H1 (cell line): Measurements from ENCODE around the gene C2orf92. TPM values are rescaled to one million over a fixed set of nuclear protein-coding genes. Genes with fewer than 3 reads are reported as not detected.
A peak's percentile ranks its signal among the peaks of the same experiment; 100 is the strongest.

Experiments used
- CTCF ChIA-PET: fragments of 300-600 bp; sonication (Branson Sonifier 250); formaldehyde crosslinking; loops from one replicate; lab custom pipeline; 2021; ENCODE audit not compliant: partially characterized antibody; lab: Charles Lee
- POLR2A ChIA-PET: fragments of 300-600 bp; sonication (Branson Sonifier 250); formaldehyde crosslinking; loops from one replicate; lab custom pipeline; 2021; ENCODE audit warnings: inconsistent platforms; ENCODE audit not compliant: partially characterized antibody; lab: Charles Lee
- DNase-seq, 2 experiments: peaks; one replicate each; pipeline versions ENCODE4 v3.0.0 to v3.0.0-alpha.2; 2010 to 2022; ENCODE audit warnings: low spot score in 2 of 2, low read depth in 1 of 2, mixed read lengths in 1 of 2
- FAIRE-seq: peaks from 2 replicates; lab custom pipeline; 2011; peaks lifted over from hg19 to GRCh38; lab: Jason Lieb, UNC
- H2AFZ ChIP-seq: 2 replicates; pipeline ENCODE4 v1.8.1; 2012; ENCODE audit warnings: low read length, inconsistent platforms
- H2AK5ac ChIP-seq: 2 replicates; pipeline ENCODE4 v1.6.1; 2013; ENCODE audit warnings: low read depth, low read length
- H2BK120ac ChIP-seq: replicated peaks from 2 replicates; pipeline ENCODE3; 2013; ENCODE audit warnings: low read depth, low read length, inconsistent platforms
- H2BK12ac ChIP-seq: 2 replicates; pipeline ENCODE4 v1.6.1; 2013; ENCODE audit warnings: low read depth, low read length
- H2BK15ac ChIP-seq: 2 replicates; pipeline ENCODE4 v1.6.1; 2013; ENCODE audit warnings: low read length
- H2BK20ac ChIP-seq: 2 replicates; pipeline ENCODE4 v1.6.1; 2013; ENCODE audit warnings: low read length
- H2BK5ac ChIP-seq: 2 replicates; pipeline ENCODE4 v1.6.1; 2013; ENCODE audit warnings: low read depth, low read length
- H3K14ac ChIP-seq: 2 replicates; pipeline ENCODE4 v1.6.1; 2013; ENCODE audit warnings: inconsistent platforms; ENCODE audit not compliant: insufficient read length
- H3K18ac ChIP-seq: 2 replicates; pipeline ENCODE4 v1.6.1; 2013; ENCODE audit warnings: low read length; ENCODE audit errors: extremely low read depth
- H3K23ac ChIP-seq: 2 replicates; pipeline ENCODE4 v1.6.1; 2013; ENCODE audit warnings: inconsistent platforms; ENCODE audit not compliant: insufficient read length
- H3K23me2 ChIP-seq: 2 replicates; pipeline ENCODE4 v1.6.1; 2013; ENCODE audit warnings: low read depth, low read length
- H3K27ac ChIP-seq: 2 replicates; pipeline ENCODE4 v1.6.1; 2011; ENCODE audit warnings: low read depth, low read length, inconsistent platforms
- H3K27me3 ChIP-seq, 4 experiments: replicated peaks in 1 of 4; 1 replicate in 1 of 4; 2 replicates in 3 of 4; pipeline versions ENCODE4 v1.6.1 to v1.8.1; 2011 to 2013; ENCODE audit warnings: low read length in 3 of 4, mild to moderate bottlenecking in 3 of 4, inconsistent platforms in 2 of 4, mixed read lengths in 2 of 4, moderate library complexity in 1 of 4; ENCODE audit not compliant: control insufficient read depth in 3 of 4, insufficient read depth in 3 of 4; ENCODE audit errors: extremely low read depth in 1 of 4
- H3K36me3 ChIP-seq, 4 experiments: 2 replicates each; pipeline versions ENCODE4 v1.6.1 to v1.8.1; 2011 to 2013; ENCODE audit warnings: mild to moderate bottlenecking in 4 of 4, low read length in 3 of 4, moderate library complexity in 2 of 4, control low read depth in 1 of 4, inconsistent platforms in 1 of 4; ENCODE audit not compliant: insufficient read depth in 4 of 4, control insufficient read depth in 2 of 4
- H3K4ac ChIP-seq: replicated peaks from 2 replicates; pipeline ENCODE3; 2013; ENCODE audit warnings: low read length, low read depth, mixed read lengths, inconsistent platforms; ENCODE audit not compliant: insufficient read length
- H3K4me1 ChIP-seq, 4 experiments: replicated peaks in 1 of 4; 1 replicate in 1 of 4; 2 replicates in 3 of 4; pipeline versions ENCODE4 v1.6.1 to v1.8.1; 2011 to 2013; ENCODE audit warnings: low read length in 3 of 4, inconsistent platforms in 2 of 4, mixed read lengths in 1 of 4; ENCODE audit not compliant: insufficient read depth in 4 of 4, control insufficient read depth in 3 of 4
- H3K4me2 ChIP-seq, 2 experiments: 2 replicates each; pipeline versions ENCODE4 v1.6.1 to v1.8.1; 2011 to 2013; ENCODE audit warnings: low read depth in 2 of 2, low read length in 2 of 2, control low read depth in 1 of 2, inconsistent platforms in 1 of 2, mild to moderate bottlenecking in 1 of 2; ENCODE audit not compliant: insufficient read depth in 1 of 2
- H3K4me3 ChIP-seq, 4 experiments: fragments of 200-600, 300-600 bp in 1 of 4; sonication (generic), shearing (Covaris generic), sonication (Bioruptor Twin) in 1 of 4; 2 replicates each; pipeline versions ENCODE4 v1.5.1 to v1.8.1; 2011 to 2016; ENCODE audit warnings: low read length in 4 of 4, low read depth in 3 of 4, control low read depth in 2 of 4, inconsistent platforms in 2 of 4, mild to moderate bottlenecking in 2 of 4, mixed read lengths in 1 of 4, moderate library complexity in 1 of 4; ENCODE audit not compliant: insufficient read depth in 2 of 4; ENCODE audit errors: extremely low read depth in 1 of 4
- H3K56ac ChIP-seq: replicated peaks from 2 replicates; pipeline ENCODE3; 2013; ENCODE audit warnings: low read depth, mild to moderate bottlenecking, mixed read lengths, low read length, inconsistent platforms; ENCODE audit not compliant: insufficient read length
- H3K79me1 ChIP-seq: 2 replicates; pipeline ENCODE4 v1.6.1; 2013; ENCODE audit warnings: low read depth, low read length, control low read depth
- H3K79me2 ChIP-seq, 2 experiments: 2 replicates each; pipeline versions ENCODE4 v1.6.1 to v1.8.1; 2012 to 2013; ENCODE audit warnings: low read length in 2 of 2, mild to moderate bottlenecking in 2 of 2, inconsistent platforms in 1 of 2; ENCODE audit not compliant: insufficient read depth in 2 of 2, control insufficient read depth in 1 of 2
- H3K9ac ChIP-seq, 4 experiments: replicated peaks in 1 of 4; 1 replicate in 1 of 4; 2 replicates in 3 of 4; pipeline versions ENCODE4 v1.6.1 to v1.8.1; 2011 to 2013; ENCODE audit warnings: low read depth in 3 of 4, low read length in 3 of 4, control low read depth in 2 of 4, mild to moderate bottlenecking in 2 of 4, moderate library complexity in 2 of 4, inconsistent platforms in 1 of 4; ENCODE audit errors: extremely low read depth in 1 of 4
- H3K9me3 ChIP-seq, 2 experiments: 2 replicates each; pipeline versions ENCODE4 v1.6.1 to v1.8.1; 2012 to 2013; ENCODE audit warnings: mild to moderate bottlenecking in 2 of 2, moderate library complexity in 2 of 2, control low read depth in 1 of 2, inconsistent platforms in 1 of 2, low read depth in 1 of 2, low read length in 1 of 2, mixed read lengths in 1 of 2; ENCODE audit not compliant: insufficient read depth in 2 of 2
- H4K20me1 ChIP-seq, 2 experiments: replicated peaks in 1 of 2; 2 replicates each; pipeline versions ENCODE3 to v1.8.1; 2011 to 2013; ENCODE audit warnings: inconsistent platforms in 2 of 2, low read length in 2 of 2, mild to moderate bottlenecking in 1 of 2; ENCODE audit not compliant: insufficient read depth in 2 of 2, control insufficient read depth in 1 of 2
- H4K5ac ChIP-seq: 2 replicates; pipeline ENCODE4 v1.6.1; 2013; ENCODE audit warnings: low read length, low read depth, mixed read lengths, inconsistent platforms; ENCODE audit not compliant: insufficient read length
- H4K8ac ChIP-seq: 2 replicates; pipeline ENCODE4 v1.8.0; 2013; ENCODE audit warnings: mild to moderate bottlenecking, moderate library complexity, low read length, inconsistent platforms; ENCODE audit not compliant: insufficient read depth; ENCODE audit errors: extremely low read depth
- H4K91ac ChIP-seq: replicated peaks from 2 replicates; pipeline ENCODE3; 2013; ENCODE audit warnings: low read length, mixed read lengths, inconsistent platforms; ENCODE audit not compliant: insufficient read length
- CBX8 ChIP-seq: fragments of 300-800, 300-1000 bp; sonication (generic); IDR thresholded peaks from 2 replicates; pipeline ENCODE4 v1.7.1; 2016; ENCODE audit warnings: low read depth, low read length, borderline replicate concordance
- PHF8 ChIP-seq: fragments of 200-600 bp; sonication (generic); conservative IDR thresholded peaks from 2 replicates; pipeline ENCODE4 v1.7.1; 2012; ENCODE audit warnings: low read depth, mild to moderate bottlenecking, inconsistent platforms, low read length, moderate library complexity
- RBBP5 ChIP-seq: IDR thresholded peaks from 2 replicates; pipeline ENCODE4 v1.7.1; 2012; ENCODE audit warnings: low read depth, mild to moderate bottlenecking, inconsistent platforms, low read length, moderate library complexity, borderline replicate concordance
- SIRT6 ChIP-seq: IDR thresholded peaks from one replicate; pipeline ENCODE4 v1.7.1; 2012; ENCODE audit warnings: low read length, inconsistent platforms
- TBP ChIP-seq: IDR thresholded peaks from 2 replicates; pipeline ENCODE4 v1.6.1; 2011; ENCODE audit warnings: low read depth, low read length, improper control_type of control experiment
- TCF12 ChIP-seq: IDR thresholded peaks from 2 replicates; pipeline ENCODE4 v1.6.1; 2011; ENCODE audit warnings: low read depth, mild to moderate bottlenecking, low read length
- WGBS, 2 experiments: shearing (Covaris generic) in 1 of 2; methylation state at CpG; one replicate each; pipeline versions ENCODE4 v1.1.6 to v1.1.7; 2013 to 2015; ENCODE audit warnings: low lambda C conversion rate in 2 of 2, mixed read lengths in 2 of 2, inconsistent platforms in 1 of 2, low coverage in 1 of 2, missing lambda C conversion rate in 1 of 2; ENCODE audit not compliant: insufficient replicate concordance in 2 of 2, insufficient coverage in 1 of 2, insufficient read length in 1 of 2; ENCODE audit errors: extremely low coverage in 1 of 2, missing lambda C conversion rate in 1 of 2; 5-methylcytosine and 5-hydroxymethylcytosine counted together
- polyA plus RNA-seq, 7 experiments: library from polyadenylated mRNA; depleted of rRNA in 3 of 7; stranded (reverse) in 5 of 7; unstranded in 2 of 7; fragments of >200 nt in 5 of 7; fragments of 200-250 nt in 2 of 7; gene quantifications; 1 replicate in 5 of 7; 2 replicates in 1 of 7; 4 replicates in 1 of 7; pipeline versions ENCODE4 v1.2.1 to v1.2.3, GENCODE V29; 2011 to 2013; ENCODE audit warnings: missing spikeins in 2 of 7, mixed read lengths in 2 of 7
- total RNA-seq: library from RNA; stranded (reverse); fragmentation: NEBNext Ultra II Directional; extraction: Animal tissue kit (Norgen Biotek cat#: 25700); gene quantifications from 2 replicates; pipeline ENCODE4 v1.2.1, GENCODE V29; 2021
- TF ChIP-seq, protein P1 (sequence below): IDR thresholded peaks from 2 replicates; pipeline ENCODE4 v1.6.1; 2012; ENCODE audit warnings: inconsistent platforms

C2orf92 gene
- total and polyA plus RNA-seq, 2 of the 8 experiments (the other 6 are each of a cell fraction or from before 2014, with no cell fraction given), result 2.3 to 3.7 TPM

DNA sequence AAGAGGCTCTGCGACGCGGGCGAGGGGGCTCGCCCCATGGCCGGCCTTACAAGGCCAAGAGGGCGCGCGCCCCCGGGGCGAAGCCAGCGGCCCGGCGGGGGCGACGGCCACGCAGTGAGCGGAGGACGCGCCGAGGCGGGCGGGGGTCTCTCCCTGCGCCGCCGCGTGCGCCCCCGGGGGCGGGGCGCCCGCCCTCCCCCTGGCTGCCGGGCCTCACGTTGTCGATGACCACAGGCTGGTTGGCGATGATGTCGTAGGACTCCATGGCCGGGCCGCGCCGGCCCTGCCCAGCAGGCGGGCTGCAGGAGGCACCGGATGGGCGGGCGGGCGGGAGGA is 5.9 kb upstream of the C2orf92 start:
- H3K27me3 ChIP-seq, result no peaks in the 10 kb centered on the region
- H4K91ac ChIP-seq, result no peak overlapping the region
- H3K23me2 ChIP-seq, result peaks cover 7% of the 10 kb centered on the region
- no peak overlapping the region for H2BK20ac ChIP-seq
- H4K5ac ChIP-seq, result peak overlapping the region; percentile 91
- peaks cover 0 to 10% of the 10 kb centered on the region in 2 experiments for H4K20me1 ChIP-seq
- H3K27ac ChIP-seq, result peak overlapping the region; percentile 87
- H3K4me3 ChIP-seq, result peak overlapping the region; percentile 76 to 82 (median 79)
- H3K9ac ChIP-seq, result peak overlapping the region; percentile 48 to 94 (median 72); a peak in 6 of 7 replicates
- CTCF ChIA-PET, result interaction anchor here (0.9 to 8.2 kb wide), 12 partner anchors 9 to 1595 kb away, joined by 3 to 132 read pairs (median 12); partner anchors contain the start of gene COX5B
- no peak overlapping the region for H2BK12ac ChIP-seq
- WGBS, 2 experiments, result no CpG with 5 or more reads among the region's 46 CpGs
- H3K4me2 ChIP-seq, result peak overlapping the region; percentile 94 to 95
- H3K14ac ChIP-seq, result no peak overlapping the region
- H3K18ac ChIP-seq, result no peak overlapping the region
- DNase-seq, result no peak
- peaks cover 0 to 9% (median 7%) of the 10 kb centered on the region in 4 experiments; a peak in 4 of 7 replicates for H3K4me1 ChIP-seq
- POLR2A ChIA-PET, result interaction anchor here (1.3 to 7.9 kb wide), 12 partner anchors 9 to 76 kb away, joined by 3 to 102 read pairs (median 4); partner anchors contain the start of gene COX5B
- H3K56ac ChIP-seq, result peak overlapping the region; percentile 69
- peaks cover 0 to 25% of the 10 kb centered on the region in 2 experiments; a peak in 2 of 4 replicates for H3K79me2 ChIP-seq
- no peak overlapping the region for H3K4ac ChIP-seq
- H2BK15ac ChIP-seq, result no peak overlapping the region
- no peaks in the 10 kb centered on the region for H3K9me3 ChIP-seq
- no peak overlapping the region for H3K23ac ChIP-seq
- H3K79me1 ChIP-seq, result peaks cover 8% of the 10 kb centered on the region
- H2AFZ ChIP-seq, result no peak overlapping the region
- no peak overlapping the region for H2AK5ac ChIP-seq
- peaks cover 0 to 5% (median 4%) of the 10 kb centered on the region in 4 experiments; a peak in 4 of 8 replicates for H3K36me3 ChIP-seq
- H2BK5ac ChIP-seq, result peak overlapping the region; percentile 16; the same call in 1 of the 2 replicates
- H2BK120ac ChIP-seq, result no peak overlapping the region
- no peak for FAIRE-seq
- no peak overlapping the region for H4K8ac ChIP-seq
- peak; percentile 53; the same call in 1 of the 2 replicates for TF ChIP-seq RBBP5
- TF ChIP-seq TCF12, result no peak
- TF ChIP-seq, protein P1, sequence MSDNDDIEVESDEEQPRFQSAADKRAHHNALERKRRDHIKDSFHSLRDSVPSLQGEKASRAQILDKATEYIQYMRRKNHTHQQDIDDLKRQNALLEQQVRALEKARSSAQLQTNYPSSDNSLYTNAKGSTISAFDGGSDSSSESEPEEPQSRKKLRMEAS, result peak; percentile 4; the same call in 1 of the 2 replicates
- no peak for TF ChIP-seq TBP
- TF ChIP-seq SIRT6, result no peak
- TF ChIP-seq CBX8, result no peak
- TF ChIP-seq PHF8, result peak; percentile 55
